D721Med (cell line): ENCODE data around the gene FAM170B.

ENCODE experiments used
- DNase-seq: peaks from one replicate; pipeline ENCODE4 v3.0.0; 2011; ENCODE audit warnings: low spot score; ENCODE audit not compliant: insufficient read length
- FAIRE-seq: peaks from 2 replicates; lab custom pipeline; 2011; peaks lifted over from hg19 to GRCh38; lab: Jason Lieb, UNC
- TF ChIP-seq, protein P1 (sequence below): IDR thresholded peaks from 2 replicates; pipeline ENCODE4 v1.5.1; 2012; ENCODE audit warnings: mild to moderate bottlenecking, control low read depth; ENCODE audit not compliant: insufficient read depth; ENCODE audit errors: missing control alignments

The FAM170B gene

GRCh38 chr10:49092477-49092876, 41.3 kb downstream of the FAM170B start:
- no peak for DNase-seq

DNA sequence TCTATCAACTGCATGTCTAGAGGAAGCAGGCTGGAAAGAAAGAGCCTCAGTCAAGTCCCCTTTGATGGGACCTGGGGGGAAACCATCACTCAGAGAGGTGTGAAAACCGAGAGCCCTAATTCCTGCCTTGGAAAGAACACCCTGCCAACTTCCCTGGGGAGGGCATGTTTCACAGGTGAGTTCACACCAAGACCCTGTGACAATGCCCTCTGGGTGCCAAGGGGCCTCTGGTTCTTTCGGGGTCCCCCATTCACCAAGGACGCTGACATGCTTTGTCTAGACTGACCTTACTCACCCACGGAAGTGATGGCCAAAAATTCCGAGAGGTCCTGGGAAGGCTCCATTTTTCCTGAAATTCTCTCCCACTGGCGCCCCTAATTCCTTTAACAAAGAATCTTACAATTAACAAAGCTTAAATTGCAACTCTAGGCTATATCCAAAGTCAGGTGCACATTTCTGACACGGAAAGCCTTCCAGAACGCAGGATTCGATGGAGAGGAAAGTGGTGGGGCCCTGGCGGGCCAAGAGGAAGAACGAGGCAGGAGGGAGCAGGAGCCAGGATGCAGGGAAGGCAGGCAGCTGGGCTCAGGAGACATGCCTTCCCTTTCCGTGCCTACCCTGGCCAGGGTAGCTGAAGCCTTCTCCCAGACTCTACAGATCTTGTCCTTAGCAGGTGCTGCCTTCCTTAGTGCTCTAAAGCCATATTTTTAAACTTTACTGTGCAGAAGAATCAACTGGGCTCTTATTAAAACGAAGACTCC, 42.2 kb downstream of the FAM170B start:
- FAIRE-seq, result no peak
- no peak for DNase-seq
- TF ChIP-seq, protein P1, sequence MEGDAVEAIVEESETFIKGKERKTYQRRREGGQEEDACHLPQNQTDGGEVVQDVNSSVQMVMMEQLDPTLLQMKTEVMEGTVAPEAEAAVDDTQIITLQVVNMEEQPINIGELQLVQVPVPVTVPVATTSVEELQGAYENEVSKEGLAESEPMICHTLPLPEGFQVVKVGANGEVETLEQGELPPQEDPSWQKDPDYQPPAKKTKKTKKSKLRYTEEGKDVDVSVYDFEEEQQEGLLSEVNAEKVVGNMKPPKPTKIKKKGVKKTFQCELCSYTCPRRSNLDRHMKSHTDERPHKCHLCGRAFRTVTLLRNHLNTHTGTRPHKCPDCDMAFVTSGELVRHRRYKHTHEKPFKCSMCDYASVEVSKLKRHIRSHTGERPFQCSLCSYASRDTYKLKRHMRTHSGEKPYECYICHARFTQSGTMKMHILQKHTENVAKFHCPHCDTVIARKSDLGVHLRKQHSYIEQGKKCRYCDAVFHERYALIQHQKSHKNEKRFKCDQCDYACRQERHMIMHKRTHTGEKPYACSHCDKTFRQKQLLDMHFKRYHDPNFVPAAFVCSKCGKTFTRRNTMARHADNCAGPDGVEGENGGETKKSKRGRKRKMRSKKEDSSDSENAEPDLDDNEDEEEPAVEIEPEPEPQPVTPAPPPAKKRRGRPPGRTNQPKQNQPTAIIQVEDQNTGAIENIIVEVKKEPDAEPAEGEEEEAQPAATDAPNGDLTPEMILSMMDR, result no peak

More at GRCh38 chr10:49092477-49092876, 41.3 kb downstream of the FAM170B start:
- TF ChIP-seq, protein P1, result no peak
- FAIRE-seq, result no peak

DNA sequence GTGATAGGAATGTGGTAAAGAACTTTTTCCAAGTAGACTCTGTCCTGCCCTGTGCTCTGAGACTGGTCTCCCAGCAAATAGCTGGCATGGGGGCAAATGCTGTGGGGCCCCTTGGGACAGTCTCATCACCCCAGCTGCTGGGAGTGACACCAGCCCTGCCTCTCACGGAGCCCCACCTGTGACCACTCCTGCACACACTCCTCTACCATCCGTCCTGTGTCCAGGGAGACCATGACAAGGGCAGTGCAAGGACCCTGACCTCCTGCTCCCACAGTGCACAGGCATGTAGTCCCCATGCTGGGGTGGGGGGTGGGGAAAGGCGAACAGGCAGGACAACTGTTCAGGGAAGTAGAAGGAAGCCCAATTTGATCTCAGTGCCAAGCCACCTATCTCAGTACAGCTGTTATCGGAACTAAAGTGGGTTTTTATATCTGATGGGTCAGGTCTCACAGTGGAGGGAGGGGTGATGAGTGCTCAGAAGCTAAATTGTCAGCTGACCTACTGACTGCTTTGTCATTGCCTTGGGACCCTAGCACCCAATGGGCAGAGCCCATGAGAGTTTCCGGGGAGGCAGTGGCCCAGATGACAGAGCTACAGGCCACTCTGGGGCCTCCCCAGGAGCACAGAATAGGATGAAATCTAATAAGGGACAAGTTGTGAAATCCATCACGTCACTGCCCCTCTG, 43.0 kb downstream of the FAM170B start:
- DNase-seq (no peak), FAIRE-seq (no peak)
- TF ChIP-seq, protein P1, result no peak

DNA sequence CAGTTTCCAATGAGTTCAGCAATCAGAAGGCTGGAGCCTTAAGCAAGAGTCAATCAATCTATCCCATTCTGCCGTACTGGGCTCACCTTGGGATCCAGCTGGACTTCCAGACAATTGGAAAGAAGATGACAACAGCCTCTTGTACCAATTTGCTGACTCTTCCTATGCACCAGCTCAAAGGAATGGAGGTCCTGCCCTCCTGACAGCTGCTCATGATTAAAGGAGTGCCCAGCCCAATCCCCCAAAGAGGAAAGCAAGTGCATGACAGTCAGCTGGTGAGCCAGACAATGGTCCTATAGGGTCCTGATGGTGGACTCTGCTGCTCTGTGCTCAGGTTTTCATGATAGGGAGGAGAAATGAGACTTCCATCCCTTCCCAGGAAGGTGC, 43.6 kb downstream of the FAM170B start:
- no peak for DNase-seq
- FAIRE-seq, result no peak
- TF ChIP-seq, protein P1, result no peak

- DNase-seq (no peak), FAIRE-seq (no peak)
- TF ChIP-seq, protein P1, result no peak
These were observed 44.1 kb downstream of the FAM170B start for GRCh38 chr10:49089557-49090188.

DNA sequence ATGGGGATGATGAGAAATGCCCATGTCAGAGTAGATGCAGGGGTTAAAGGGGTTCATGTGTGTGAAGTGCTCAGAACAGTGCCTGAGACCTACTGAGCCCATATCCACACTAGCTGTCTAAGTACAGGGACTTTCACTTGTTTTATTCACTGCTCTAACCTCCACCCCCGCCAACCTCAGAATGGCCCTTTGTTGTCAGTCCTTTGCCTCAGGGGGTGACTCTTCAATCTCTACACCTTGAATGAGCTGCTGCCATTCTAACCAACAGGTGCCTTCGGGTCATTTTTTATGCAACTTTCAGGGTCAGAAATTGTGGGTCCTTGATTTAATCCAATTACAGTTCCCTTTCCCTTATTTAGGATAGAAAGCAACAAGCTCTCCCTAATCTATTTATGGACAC, 44.7 kb downstream of the FAM170B start:
- DNase-seq, result no peak
- FAIRE-seq, result no peak
- TF ChIP-seq, protein P1, result no peak
